ENCODE measurements around the gene TMEM51. TPM values are rescaled to one million over a fixed set of nuclear protein-coding genes. Genes with fewer than 3 reads are reported as not detected.

Gene TMEM51
- total and polyA plus RNA-seq, 2 of the 13 experiments (the other 11 are each of a cell fraction or from before 2014, with no cell fraction given), result 12.2 to 22.3 TPM

GRCh38 chr1:15128520-15129313 is 24.8 kb upstream of the TMEM51 start (continued):
- TF ChIP-seq REST (IDR thresholded peaks at IDR 0.05; ENCODE audit: borderline replicate concordance in 1 of 2, low read depth in 1 of 2, low read length in 2 of 2), result no peak
- TF ChIP-seq ELF3 (CRISPR knock-in tag; IDR thresholded peaks at IDR 0.05), result no peak
- 0 out of 2 replicates have a peak, but pooled peaks have one; percentile 34 for TF ChIP-seq MED1 (CRISPR knock-in tag; IDR thresholded peaks at IDR 0.05)
- no peak for TF ChIP-seq HDAC6 (IDR thresholded peaks at IDR 0.05; ENCODE audit: low read depth, low read length)
- no peak for TF ChIP-seq HCFC1 (IDR thresholded peaks at IDR 0.05; ENCODE audit: low read depth, low read length)
- no peak for TF ChIP-seq ZNF362 (CRISPR knock-in tag; IDR thresholded peaks at IDR 0.05; ENCODE audit: borderline replicate concordance)
- TF ChIP-seq ZNF678 (CRISPR knock-in tag; IDR thresholded peaks at IDR 0.05), result no peak
- no peak for TF ChIP-seq ZNF354B (CRISPR knock-in tag; IDR thresholded peaks at IDR 0.05)
- no peak for TF ChIP-seq ZEB1 (IDR thresholded peaks at IDR 0.05; ENCODE audit: insufficient replicate concordance, low read depth)
- TF ChIP-seq THAP8 (CRISPR knock-in tag; IDR thresholded peaks at IDR 0.05; ENCODE audit: borderline replicate concordance), result no peak
- TF ChIP-seq ZNF792 (CRISPR knock-in tag; IDR thresholded peaks at IDR 0.05), result 0 out of 2 replicates have a peak, but pooled peaks have one; percentile 35
- TF ChIP-seq ETV5 (CRISPR knock-in tag; IDR thresholded peaks at IDR 0.05; ENCODE audit: borderline replicate concordance), result 0 out of 2 replicates have a peak, but pooled peaks have one; percentile 11
- no peak for TF ChIP-seq ZNF121 (CRISPR knock-in tag; IDR thresholded peaks at IDR 0.05)
- no peak for TF ChIP-seq ZNF766 (CRISPR knock-in tag; IDR thresholded peaks at IDR 0.05; ENCODE audit: borderline replicate concordance)
- TF ChIP-seq DMAP1 (CRISPR knock-in tag; IDR thresholded peaks at IDR 0.05), result no peak
- TF ChIP-seq THAP11 (CRISPR knock-in tag; IDR thresholded peaks at IDR 0.05), result 0 out of 2 replicates have a peak, but pooled peaks have one; percentile 22
- no peak for TF ChIP-seq GATA4 (IDR thresholded peaks at IDR 0.05; ENCODE audit: borderline replicate concordance, low read depth)
- TF ChIP-seq YY1 (IDR thresholded peaks at IDR 0.05; ENCODE audit: insufficient read depth, insufficient replicate concordance, low read depth, low read length), result peak; percentile 43
- no peak for TF ChIP-seq GMEB1 (CRISPR knock-in tag; IDR thresholded peaks at IDR 0.05; ENCODE audit: borderline replicate concordance)
- TF ChIP-seq SETDB1 (CRISPR knock-in tag; IDR thresholded peaks at IDR 0.05; ENCODE audit: borderline replicate concordance), result no peak
- no peak for TF ChIP-seq RBM22 (optimal IDR thresholded peaks at IDR 0.05; ENCODE audit: low read length)
- no peak for TF ChIP-seq ZNF639 (CRISPR knock-in tag; conservative IDR thresholded peaks at IDR 0.05)
